WERI-Rb-1 (cell line): ENCODE data around the gene FAM151B.
"Not testable (repeated sequence)": the region's sequence is repeated elsewhere in the genome, so short reads cannot be mapped to it uniquely, and the experiment has no call there.

Experiments used
- DNase-seq: peaks from one replicate; pipeline ENCODE4 v3.0.0-alpha.2; 2020
- H3K27ac ChIP-seq: fragments of 250-450 bp; sonication (Bioruptor Pico); 2 replicates; pipeline ENCODE4 v1.5.1; 2020; ENCODE audit warnings: mild to moderate bottlenecking, moderate library complexity
- H3K27me3 ChIP-seq: fragments of 250-450 bp; sonication (Bioruptor Pico); 2 replicates; pipeline ENCODE4 v1.5.1; 2021; ENCODE audit warnings: mild to moderate bottlenecking, low read depth, moderate library complexity; ENCODE audit not compliant: insufficient read depth, severe bottlenecking
- H3K36me3 ChIP-seq: fragments of 250-450 bp; sonication (Bioruptor Pico); 2 replicates; pipeline ENCODE4 v1.5.1; 2020; ENCODE audit warnings: mild to moderate bottlenecking, moderate library complexity
- H3K4me3 ChIP-seq: 2 replicates; pipeline ENCODE4 v1.5.1; 2011; ENCODE audit warnings: low read depth, mild to moderate bottlenecking, control low read depth, low read length
- H3K9me3 ChIP-seq: fragments of 250-450 bp; sonication (Bioruptor Pico); 2 replicates; pipeline ENCODE4 v1.5.1; 2021; ENCODE audit warnings: mild to moderate bottlenecking, moderate library complexity; ENCODE audit not compliant: severe bottlenecking
- TF ChIP-seq, protein P1 (sequence below): IDR thresholded peaks from 2 replicates; pipeline ENCODE4 v1.5.1; 2011; ENCODE audit warnings: low read depth, mild to moderate bottlenecking, control low read depth, inconsistent platforms, low read length

The FAM151B gene

DNA sequence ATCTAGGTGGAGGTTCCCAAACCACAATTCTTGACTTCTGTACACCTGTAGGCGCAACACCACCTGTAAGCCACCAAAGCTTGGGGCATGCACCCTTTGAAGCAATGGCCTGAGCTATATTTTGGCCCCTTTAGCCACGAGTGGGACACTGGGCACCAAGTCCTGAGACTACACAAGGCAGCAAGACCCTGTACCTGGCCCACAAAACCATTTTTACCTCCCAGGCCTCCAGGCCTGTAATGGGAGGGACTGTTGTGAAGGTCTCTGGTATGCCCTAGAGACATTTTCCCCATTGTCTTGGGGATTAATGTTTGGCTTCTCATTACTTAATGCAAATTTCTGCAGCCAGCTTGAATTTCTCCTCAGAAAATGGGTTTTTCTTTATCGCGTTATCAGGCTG lies 24.6 kb upstream of the FAM151B start:
- H3K4me3 ChIP-seq, result no peak overlapping the region
- peaks cover 50% of the 10 kb centered on the region for H3K36me3 ChIP-seq
- no peak for DNase-seq
- H3K27ac ChIP-seq, result no peak overlapping the region
- no peaks in the 10 kb centered on the region for H3K27me3 ChIP-seq
- TF ChIP-seq, protein P1, sequence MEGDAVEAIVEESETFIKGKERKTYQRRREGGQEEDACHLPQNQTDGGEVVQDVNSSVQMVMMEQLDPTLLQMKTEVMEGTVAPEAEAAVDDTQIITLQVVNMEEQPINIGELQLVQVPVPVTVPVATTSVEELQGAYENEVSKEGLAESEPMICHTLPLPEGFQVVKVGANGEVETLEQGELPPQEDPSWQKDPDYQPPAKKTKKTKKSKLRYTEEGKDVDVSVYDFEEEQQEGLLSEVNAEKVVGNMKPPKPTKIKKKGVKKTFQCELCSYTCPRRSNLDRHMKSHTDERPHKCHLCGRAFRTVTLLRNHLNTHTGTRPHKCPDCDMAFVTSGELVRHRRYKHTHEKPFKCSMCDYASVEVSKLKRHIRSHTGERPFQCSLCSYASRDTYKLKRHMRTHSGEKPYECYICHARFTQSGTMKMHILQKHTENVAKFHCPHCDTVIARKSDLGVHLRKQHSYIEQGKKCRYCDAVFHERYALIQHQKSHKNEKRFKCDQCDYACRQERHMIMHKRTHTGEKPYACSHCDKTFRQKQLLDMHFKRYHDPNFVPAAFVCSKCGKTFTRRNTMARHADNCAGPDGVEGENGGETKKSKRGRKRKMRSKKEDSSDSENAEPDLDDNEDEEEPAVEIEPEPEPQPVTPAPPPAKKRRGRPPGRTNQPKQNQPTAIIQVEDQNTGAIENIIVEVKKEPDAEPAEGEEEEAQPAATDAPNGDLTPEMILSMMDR, result no peak
- peaks cover 16% of the 10 kb centered on the region for H3K9me3 ChIP-seq

DNA sequence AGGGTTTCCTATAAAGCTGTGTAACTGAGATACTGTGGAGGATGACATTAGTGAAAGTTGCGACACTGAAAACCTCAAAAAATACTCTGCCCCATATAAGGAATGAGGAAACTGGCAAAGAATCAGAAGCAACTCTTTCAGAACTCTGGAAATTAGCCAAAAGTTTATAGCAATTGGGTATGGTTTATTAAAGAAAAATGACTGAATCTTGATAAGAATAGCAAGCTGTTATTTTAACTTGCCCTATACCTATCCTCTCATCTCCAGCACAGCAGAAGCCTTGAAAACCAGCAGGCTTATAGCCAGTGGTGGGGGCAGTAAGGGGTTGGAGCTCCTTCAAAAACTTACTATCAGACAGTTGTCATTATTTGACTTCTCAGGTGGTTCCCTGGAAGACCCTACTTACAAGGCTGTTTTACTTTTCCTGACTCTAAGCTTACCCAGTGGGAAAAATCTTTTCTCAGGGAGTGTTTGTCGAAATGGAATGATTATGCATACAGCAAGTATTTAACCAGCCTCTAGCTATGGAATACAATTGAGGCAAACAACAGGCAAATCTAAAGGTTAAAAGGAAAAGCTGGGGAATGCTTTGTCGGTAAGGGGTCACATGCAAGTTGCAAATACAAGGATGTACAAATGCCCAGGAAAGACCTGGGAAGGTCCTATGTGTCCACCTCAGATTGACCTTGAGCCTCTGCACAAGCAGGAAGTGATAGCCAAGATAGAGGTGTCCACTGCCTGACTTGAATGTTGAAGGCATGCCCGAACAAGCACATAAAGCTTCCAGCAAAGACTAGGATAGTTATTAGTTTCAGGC lies 21.0 kb upstream of the FAM151B start:
- TF ChIP-seq, protein P1, result no peak
- Histone ChIP-seq H3K4me3 (no peak overlapping the region), H3K9me3 (peaks cover 17% of the 10 kb centered on the region), H3K27ac (no peak overlapping the region), H3K27me3 (no peaks in the 10 kb centered on the region), H3K36me3 (peaks cover 37% of the 10 kb centered on the region)
- DNase-seq, result no peak

DNA sequence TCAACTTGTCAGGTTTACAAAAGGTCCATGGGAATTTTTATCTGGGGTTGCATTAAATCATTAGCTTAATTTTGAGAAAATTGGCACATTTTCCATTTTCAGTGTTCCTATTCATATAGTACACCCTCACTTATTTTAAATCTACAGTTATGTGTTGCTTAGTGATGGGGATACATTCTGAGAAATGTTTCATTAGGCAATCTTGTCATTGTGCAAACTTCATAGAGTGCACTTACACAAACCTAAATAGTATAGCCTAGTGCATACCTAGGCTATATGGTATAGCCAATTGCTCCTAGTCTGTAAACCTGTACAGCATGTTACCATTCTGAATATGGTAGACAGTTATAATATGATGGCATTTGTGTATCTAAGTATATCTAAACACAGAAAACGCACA lies 19.8 kb upstream of the FAM151B start:
- H3K4me3 ChIP-seq, result no peak overlapping the region
- no peaks in the 10 kb centered on the region for H3K27me3 ChIP-seq
- TF ChIP-seq, protein P1, result no peak
- no peak for DNase-seq
- peaks cover 26% of the 10 kb centered on the region for H3K36me3 ChIP-seq
- peaks cover 9% of the 10 kb centered on the region for H3K9me3 ChIP-seq
- H3K27ac ChIP-seq, result no peak overlapping the region

- not testable (repeated sequence) for DNase-seq, H3K4me3 ChIP-seq, H3K9me3 ChIP-seq, H3K27me3 ChIP-seq, H3K27ac ChIP-seq
- H3K36me3 ChIP-seq, result peaks cover 36% of the 10 kb centered on the region
These were observed 17.3 kb upstream of the FAM151B start for GRCh38 chr5:80470631-80471030.

DNA sequence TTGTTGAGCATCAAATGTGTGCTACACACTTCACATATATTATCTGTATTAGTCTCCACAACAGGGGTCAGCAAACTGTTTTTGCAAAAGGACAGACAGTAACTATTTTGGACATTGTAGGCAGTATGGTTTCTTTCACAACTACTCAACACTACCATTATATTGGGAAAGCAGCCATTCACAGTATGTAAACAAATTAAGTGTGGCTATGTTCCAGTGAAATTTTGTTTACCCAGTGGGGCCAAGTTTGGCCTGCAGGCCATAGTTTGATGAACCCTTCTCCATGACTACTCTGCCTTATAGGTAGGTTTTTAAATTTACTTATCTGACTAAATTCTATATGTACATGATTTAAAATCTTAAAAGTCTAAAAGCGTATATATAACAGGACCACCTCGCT lies 13.0 kb upstream of the FAM151B start:
- TF ChIP-seq, protein P1, result no peak
- H3K27ac ChIP-seq, result no peak overlapping the region
- H3K9me3 ChIP-seq, result peaks cover 3% of the 10 kb centered on the region
- no peak for DNase-seq
- no peak overlapping the region for H3K4me3 ChIP-seq
- peaks cover 36% of the 10 kb centered on the region for H3K36me3 ChIP-seq
- H3K27me3 ChIP-seq, result no peaks in the 10 kb centered on the region

- no peaks in the 10 kb centered on the region for H3K27me3 ChIP-seq
- TF ChIP-seq, protein P1, result no peak
- no peak overlapping the region for H3K27ac ChIP-seq
- no peak for DNase-seq
- no peak overlapping the region for H3K4me3 ChIP-seq
- peaks cover 13% of the 10 kb centered on the region for H3K36me3 ChIP-seq
- no peaks in the 10 kb centered on the region for H3K9me3 ChIP-seq
These were observed 8.2 kb upstream of the FAM151B start for GRCh38 chr5:80479713-80480112.
